Right lobe of liver (tissue), 6 donors: ENCODE measurements around the gene COQ4. TPM values are rescaled to one million over a fixed set of nuclear protein-coding genes. Genes with fewer than 3 reads are reported as not detected.

ENCODE experiments used
- ATAC-seq, 4 donors: fragments of 200-7000 bp; cut with Tn5 transposase; one replicate each; pipeline ENCODE4 v1.9.1; 2020; ENCODE audit warnings: mild to moderate bottlenecking in 4 of 4, moderate library complexity in 4 of 4
- DNase-seq, 3 donors: peaks; one replicate each; pipeline ENCODE4 v3.0.0-alpha.2; 2020
- H3K27ac ChIP-seq, 3 donors: fragments of 200-600 bp; one replicate each; pipeline ENCODE4 v1.8.0; 2022
- H3K27me3 ChIP-seq, 2 donors: fragments of 200-600 bp; one replicate each; pipeline ENCODE4 v1.8.0; 2022
- H3K36me3 ChIP-seq, 4 donors: fragments of 200-600 bp; sonication (generic) in 1 of 4; one replicate each; pipeline versions ENCODE4 v1.5.1 to v1.8.0; 2017 to 2022; ENCODE audit warnings: control low read depth in 1 of 4
- H3K4me1 ChIP-seq, 4 donors: fragments of 200-600 bp; sonication (generic) in 1 of 4; one replicate each; pipeline versions ENCODE4 v1.5.1 to v1.8.0; 2017 to 2022; ENCODE audit warnings: control low read depth in 1 of 4
- H3K4me3 ChIP-seq, 3 donors: fragments of 200-600 bp; one replicate each; pipeline ENCODE4 v1.8.0; 2022
- H3K9me3 ChIP-seq, 4 donors: fragments of 200-600 bp; sonication (generic) in 1 of 4; one replicate each; pipeline versions ENCODE4 v1.5.1 to v1.8.0; 2017 to 2022; ENCODE audit warnings: control low read depth in 1 of 4
- CTCF ChIP-seq, 4 donors: fragments of 200-600 bp in 3 of 4; fragments of 450-650 bp in 1 of 4; IDR thresholded peaks; one replicate each; pipeline versions ENCODE4 v1.5.1 to v1.8.0; 2016 to 2022; ENCODE audit warnings: antibody characterized with exemption in 4 of 4, mild to moderate bottlenecking in 2 of 4
- POLR2A ChIP-seq: fragments of 450-650 bp; IDR thresholded peaks from one replicate; pipeline ENCODE4 v1.6.1; 2017; ENCODE audit warnings: antibody characterized with exemption, mild to moderate bottlenecking
- WGBS: methylation state at CpG from one replicate; pipeline ENCODE4 v1.1.6; 2018; ENCODE audit warnings: low coverage, low lambda C conversion rate; ENCODE audit not compliant: insufficient coverage; ENCODE audit errors: missing lambda C conversion rate; 5-methylcytosine and 5-hydroxymethylcytosine counted together
- intact Hi-C, 2 donors: fragments of 100-400 bp; cut with DNase I; formaldehyde crosslinking; loops; one replicate each; pipeline versions ENCODE4 v1.11.2 to v1.14.1; 2022
- total RNA-seq, 6 experiments: library from RNA; depleted of rRNA in 2 of 6; stranded (reverse); fragments of >200 nt in 2 of 6; fragmentation: NEBNext Ultra II Directional in 3 of 6; extraction: Animal tissue kit (Norgen Biotek cat#: 25700) in 3 of 6; gene quantifications; one replicate each; pipeline versions ENCODE4 v1.1.0 to v1.2.4, GENCODE V29; 2016 to 2023
- donor health status: DM: no; HTN: yes; CAD: no.
- donor health status: DM: no; HTN: no; CAD: no.
- donor health status: DM: no; HTN: no; CAD: no.
- donor health status: DM: no; HTN: yes; CAD: no.
- donor health status: DM: no; HTN: yes; CAD: no.

The COQ4 gene
- total RNA-seq, 6 experiments from 2014 or later: 22.3 to 67.5 (median 30.3) TPM

DNA sequence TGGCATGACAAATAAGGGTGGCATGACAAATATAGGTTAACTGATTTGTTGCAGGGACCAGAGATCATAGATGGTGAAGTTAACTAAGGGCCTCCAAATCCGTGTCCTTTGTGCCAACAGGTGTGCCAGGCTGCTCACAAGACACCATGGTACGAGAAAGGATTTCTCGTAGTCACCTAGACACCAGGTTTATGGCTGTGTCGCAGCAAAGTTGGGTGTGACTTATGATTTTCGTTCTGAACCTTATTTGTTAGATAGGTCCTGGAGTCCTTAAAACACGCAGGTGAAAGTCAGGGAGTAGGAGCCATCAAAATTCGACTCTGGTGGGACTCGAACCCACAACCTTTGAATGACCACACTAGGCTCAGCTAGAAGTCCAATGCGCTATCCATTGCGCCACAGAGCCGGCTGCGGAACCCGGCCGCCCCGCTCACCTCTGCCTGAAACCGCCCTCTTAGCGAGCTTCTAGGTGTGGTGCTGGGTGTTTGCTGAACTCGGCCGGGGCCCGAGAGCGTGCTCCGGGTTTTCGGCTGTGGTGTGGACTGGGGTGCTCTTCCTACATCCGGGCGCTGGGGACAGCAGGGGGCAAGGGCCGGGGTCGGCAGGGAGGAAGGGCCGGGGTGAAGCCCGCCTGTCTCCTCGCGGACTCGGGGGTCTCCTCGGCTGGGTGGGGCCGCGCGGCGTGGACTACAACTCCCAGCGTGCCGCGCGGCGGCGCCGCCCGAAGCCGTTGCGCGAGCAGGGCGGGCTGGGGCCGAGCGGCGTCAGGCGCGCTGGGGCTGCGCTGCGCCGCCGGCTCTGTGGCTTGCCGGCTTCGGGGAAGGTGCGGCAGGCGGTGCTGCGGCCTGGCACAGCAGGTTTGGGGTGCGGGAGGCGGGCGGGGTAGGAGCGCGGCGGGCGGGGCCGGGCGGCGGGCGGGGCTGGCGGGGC, 17.4 kb downstream of the COQ4 start, which contains the start of gene SLC27A4:
Gene SLC27A4, plus strand, starts transcription at position 767 of the 930 bp plus-strand sequence. CDS start 2,606 bp downstream, outside the sequence.
- peaks cover 0 to 18% (median 2%) of the 10 kb centered on the region in 4 donors for H3K36me3 ChIP-seq
- peak within 1 kb of the TSS; percentile 69 to 82 (median 74) for H3K4me3 ChIP-seq
- intact Hi-C loops: loop anchor here (10.0 kb wide), 1 partner anchor 45 kb away; no protein-coding TSS in a partner anchor

DNA sequence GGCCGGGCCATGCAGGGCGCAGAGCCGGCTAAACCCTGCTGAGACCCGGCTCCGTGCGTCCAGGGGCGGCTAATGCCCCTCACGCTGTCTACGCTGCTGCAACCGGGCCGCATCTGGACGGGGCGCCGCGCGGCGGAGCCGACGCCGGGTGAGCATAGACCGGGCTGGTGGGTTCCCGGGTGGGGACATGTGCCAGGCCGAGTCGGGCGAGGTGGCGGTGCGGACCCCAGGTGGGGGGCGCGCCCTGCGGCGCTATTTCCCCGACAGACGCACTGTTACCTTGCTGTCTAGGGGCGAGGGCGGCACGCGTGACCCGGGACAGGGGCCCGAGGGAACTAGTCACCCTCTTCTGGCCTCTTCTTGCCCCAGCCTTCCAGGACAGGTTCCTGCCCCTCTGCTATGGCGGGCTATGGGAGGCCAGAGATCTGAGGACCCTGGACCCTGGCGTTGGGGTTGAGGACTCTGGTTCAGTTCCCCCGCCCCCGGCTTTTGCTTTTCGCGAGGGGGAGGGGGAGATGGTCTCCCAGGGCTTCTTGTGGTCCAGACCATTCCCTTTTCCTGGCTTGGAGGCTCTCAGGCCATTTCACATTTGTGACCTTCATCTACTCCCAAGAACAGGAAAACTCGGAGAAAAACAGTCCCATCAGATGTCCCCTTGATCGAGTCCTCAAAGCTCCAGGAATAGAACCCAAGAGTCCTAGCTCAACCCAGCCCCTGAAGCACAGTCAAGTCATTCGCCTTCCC, 18.2 kb downstream of the COQ4 start:
- intact Hi-C loops: loop anchor here (10.0 kb wide), 1 partner anchor 46 kb away; no protein-coding TSS in a partner anchor
- 5% methylated on average over 3 of the region's 48 CpGs for WGBS
- Histone ChIP-seq H3K27me3 (no peaks in the 10 kb centered on the region), H3K27ac (peak overlapping the region; percentile 23 to 64 (median 61)), H3K9me3 (no peaks in the 10 kb centered on the region), H3K4me3 (peak overlapping the region; percentile 59 to 82 (median 74)), H3K4me1 (peaks cover 0 to 6% (median 0%) of the 10 kb centered on the region in 4 donors), H3K36me3 (peaks cover 0 to 27% (median 2%) of the 10 kb centered on the region in 4 donors)
- TF ChIP-seq POLR2A (peak; percentile 5), CTCF (IDR thresholded peaks at IDR 0.05) (no peak)
- DNase-seq (peak in 2 of 3 donors; percentile 31 to 65), ATAC-seq (peak; percentile 5 to 17 (median 10))

More for the DNA sequence above, 17.4 kb downstream of the COQ4 start, which contains the start of gene SLC27A4:
- ATAC-seq (peak; percentile 87 to 94 (median 90)), DNase-seq (peak; percentile 87 to 90 (median 90))
- peaks cover 0 to 6% (median 0%) of the 10 kb centered on the region in 4 donors for H3K4me1 ChIP-seq
- TF ChIP-seq CTCF (IDR thresholded peaks at IDR 0.05): no peak
- TF ChIP-seq POLR2A: peak; percentile 56
- WGBS: 9% methylated on average over 24 of the region's 75 CpGs
- H3K27me3 ChIP-seq: no peaks in the 10 kb centered on the region
- H3K9me3 ChIP-seq: no peaks in the 10 kb centered on the region
- H3K27ac ChIP-seq: peak within 1 kb of the TSS; percentile 57 to 64 (median 61)

- Histone ChIP-seq H3K9me3 (no peaks in the 10 kb centered on the region), H3K27me3 (no peaks in the 10 kb centered on the region), H3K4me3 (peak overlapping the region; percentile 59 to 82 (median 74)), H3K36me3 (peaks cover 0 to 29% (median 2%) of the 10 kb centered on the region in 4 donors), H3K27ac (peak overlapping the region in 1 of 3 donors; percentile 61), H3K4me1 (peaks cover 0 to 6% (median 0%) of the 10 kb centered on the region in 4 donors)
- TF ChIP-seq POLR2A: no peak
- TF ChIP-seq CTCF (IDR thresholded peaks at IDR 0.05): peak; percentile 62 to 69 (median 66)
- intact Hi-C loops: loop anchor here (10.0 kb wide), 1 partner anchor 47 kb away; no protein-coding TSS in a partner anchor
- peak in 2 of 3 donors; percentile 60 to 72 for DNase-seq
- peak; percentile 61 to 72 (median 66) for ATAC-seq
- 0% methylated on average over 2 of the region's 13 CpGs for WGBS
Measured at GRCh38 chr9:128341435-128341849, 18.8 kb downstream of the COQ4 start.
